ENCODE data around the gene HCCS.

- TF ChIP-seq EZH2 (IDR thresholded peaks at IDR 0.05; ENCODE audit: low read depth, low read length, severe bottlenecking) (no peak), CTCF (IDR thresholded peaks at IDR 0.05; ENCODE audit: control extremely low read depth in 1 of 3, insufficient read depth in 1 of 3, low read depth in 1 of 3, low read length in 3 of 3) (no peak), ZNF274 (IDR thresholded peaks at IDR 0.05; ENCODE audit: borderline replicate concordance, extremely low read depth, low read length) (no peak), CEBPB (IDR thresholded peaks at IDR 0.05; ENCODE audit: low read depth, low read length) (no peak), BACH1 (IDR thresholded peaks at IDR 0.05; ENCODE audit: low read length) (no peak), SP2 (IDR thresholded peaks at IDR 0.05; ENCODE audit: low read length) (no peak), TAF1 (IDR thresholded peaks at IDR 0.05; ENCODE audit: low read depth, low read length) (no peak)
Observed at GRCh38 chrX:11111947-11112346, 815 bp downstream of the HCCS start.

Data from H1 (cell line).